HG03060 (cell line): ENCODE results near the gene POLRMT.

Experiments
- ATAC-seq: cut with Tn5 transposase; IDR thresholded peaks from one replicate; pipeline ENCODE4 v1.9.1; 2021; ENCODE audit warnings: low read depth, moderate number of reproducible peaks; ENCODE audit not compliant: unreplicated experiment

Gene POLRMT

DNA sequence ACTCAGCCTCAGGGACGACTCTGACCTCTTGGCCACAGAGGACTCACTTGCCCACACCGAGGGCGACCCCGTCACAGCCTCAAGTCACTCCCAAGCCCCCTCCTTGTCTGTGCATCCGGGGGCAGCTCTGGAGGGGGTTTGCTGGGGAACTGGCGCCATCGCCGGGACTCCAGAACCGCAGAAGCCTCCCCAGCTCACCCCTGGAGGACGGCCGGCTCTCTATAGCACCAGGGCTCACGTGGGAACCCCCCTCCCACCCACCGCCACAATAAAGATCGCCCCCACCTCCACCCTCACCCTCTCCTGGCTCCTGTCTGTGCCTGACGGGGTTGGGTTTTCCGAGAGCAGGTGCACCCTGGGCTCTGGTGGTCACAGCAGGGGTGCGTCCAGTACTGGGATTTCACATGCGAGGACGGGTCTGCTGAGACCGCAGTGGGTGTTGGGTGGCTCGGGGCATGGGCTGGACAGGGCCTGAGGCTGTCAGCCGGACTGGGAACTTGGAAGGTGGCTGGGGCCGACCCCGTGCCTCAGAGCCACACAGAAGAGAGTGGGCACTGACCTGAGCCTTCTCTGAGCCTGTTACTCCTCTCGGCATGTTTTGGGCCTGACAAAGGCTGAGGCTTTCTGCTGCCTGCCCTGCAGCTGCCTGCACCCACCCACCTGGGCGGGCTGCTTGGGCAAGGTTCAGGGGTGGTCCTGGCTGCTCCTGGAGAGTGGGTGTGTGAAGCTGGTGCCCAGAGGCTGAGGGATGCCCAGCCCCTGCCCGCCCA, 50.0 kb downstream of the POLRMT start:
- ATAC-seq: no peak

DNA sequence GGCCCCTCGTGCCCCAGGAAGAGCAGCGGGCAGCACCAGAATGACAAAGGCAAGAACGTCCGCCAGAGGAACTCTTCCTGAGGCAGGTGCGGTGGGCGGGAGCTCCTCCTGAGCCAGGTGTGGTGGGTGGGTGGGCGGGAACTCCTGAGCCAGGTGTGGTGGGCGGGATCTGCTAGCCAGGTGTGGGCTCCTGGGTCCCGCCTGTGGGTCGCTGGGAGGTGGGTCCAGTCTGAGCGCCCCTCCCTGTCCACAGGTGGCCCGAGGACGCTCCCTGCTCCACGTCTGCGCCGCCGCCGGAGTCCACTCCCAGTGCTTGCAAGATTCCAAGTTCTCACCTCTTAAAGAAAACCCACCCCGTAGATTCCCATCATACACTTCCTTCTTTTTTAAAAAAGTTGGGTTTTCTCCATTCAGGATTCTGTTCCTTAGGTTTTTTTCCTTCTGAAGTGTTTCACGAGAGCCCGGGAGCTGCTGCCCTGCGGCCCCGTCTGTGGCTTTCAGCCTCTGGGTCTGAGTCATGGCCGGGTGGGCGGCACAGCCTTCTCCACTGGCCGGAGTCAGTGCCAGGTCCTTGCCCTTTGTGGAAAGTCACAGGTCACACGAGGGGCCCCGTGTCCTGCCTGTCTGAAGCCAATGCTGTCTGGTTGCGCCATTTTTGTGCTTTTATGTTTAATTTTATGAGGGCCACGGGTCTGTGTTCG, 50.7 kb downstream of the POLRMT start:
- ATAC-seq: no peak

DNA sequence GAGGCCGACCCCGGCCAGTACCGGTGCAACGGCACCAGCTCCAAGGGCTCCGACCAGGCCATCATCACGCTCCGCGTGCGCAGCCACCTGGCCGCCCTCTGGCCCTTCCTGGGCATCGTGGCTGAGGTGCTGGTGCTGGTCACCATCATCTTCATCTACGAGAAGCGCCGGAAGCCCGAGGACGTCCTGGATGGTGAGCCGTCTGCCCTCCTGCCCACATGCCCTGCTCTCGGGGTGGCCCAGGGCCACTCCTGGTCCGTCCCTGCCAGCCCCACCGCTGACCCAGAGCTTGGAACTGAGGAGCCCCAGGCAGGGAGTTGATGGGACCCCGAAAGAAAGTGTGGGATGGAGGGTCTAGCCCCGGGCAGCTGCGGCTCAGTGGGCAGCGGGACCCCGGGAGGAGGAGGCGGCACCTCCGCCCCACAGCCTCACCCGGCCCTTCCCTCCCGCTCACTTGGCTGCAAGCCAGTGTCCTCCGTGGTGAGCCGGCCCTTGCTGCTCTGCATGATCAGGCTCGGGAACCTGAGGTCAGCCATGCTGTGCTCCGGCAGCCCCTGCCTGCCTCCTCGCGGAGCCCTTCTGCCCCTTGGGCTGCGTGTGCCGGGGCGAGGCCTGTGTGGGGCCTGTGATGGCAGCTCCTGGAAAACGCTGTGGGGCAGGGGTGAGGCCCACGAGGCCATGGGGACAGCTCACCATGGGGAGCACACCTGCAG, 51.8 kb downstream of the POLRMT start:
- no peak for ATAC-seq

DNA sequence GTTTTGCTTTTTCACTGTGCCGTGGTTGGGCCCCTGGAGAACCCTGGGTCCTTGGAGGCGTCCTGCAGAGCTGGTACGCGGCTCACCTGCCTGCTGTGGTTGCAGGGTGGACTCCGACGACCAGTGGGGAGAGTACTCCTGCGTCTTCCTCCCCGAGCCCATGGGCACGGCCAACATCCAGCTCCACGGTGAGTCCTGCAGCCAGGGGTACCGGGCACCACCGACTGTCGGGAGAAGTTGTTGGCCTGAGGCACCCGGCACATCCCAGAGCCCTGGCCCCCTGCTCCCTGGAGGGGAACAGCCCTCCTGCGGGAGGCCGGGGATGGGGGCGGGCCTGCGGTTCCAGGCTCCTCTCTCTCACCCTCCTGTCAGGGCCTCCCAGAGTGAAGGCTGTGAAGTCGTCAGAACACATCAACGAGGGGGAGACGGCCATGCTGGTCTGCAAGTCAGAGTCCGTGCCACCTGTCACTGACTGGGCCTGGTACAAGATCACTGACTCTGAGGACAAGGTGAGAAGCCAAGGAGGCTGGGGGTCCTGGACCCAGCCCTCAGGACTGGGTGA, 53.0 kb downstream of the POLRMT start:
- ATAC-seq: no peak

DNA sequence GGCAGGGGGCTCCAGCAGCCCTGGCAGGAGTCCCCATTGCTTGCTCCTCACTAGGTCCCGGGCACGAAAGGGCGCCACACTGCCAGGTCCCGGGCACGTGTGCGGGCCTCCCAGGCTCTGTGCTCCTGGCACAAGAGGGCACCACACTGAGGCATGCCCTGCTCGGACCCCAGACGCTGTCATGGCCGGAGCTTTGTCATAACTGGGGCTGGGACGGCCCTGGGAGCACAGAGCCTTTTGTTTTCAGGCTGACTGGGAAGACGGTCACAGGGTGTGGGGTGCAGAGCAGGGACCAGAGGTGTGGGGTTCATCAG, 53.5 kb downstream of the POLRMT start:
- ATAC-seq: no peak

DNA sequence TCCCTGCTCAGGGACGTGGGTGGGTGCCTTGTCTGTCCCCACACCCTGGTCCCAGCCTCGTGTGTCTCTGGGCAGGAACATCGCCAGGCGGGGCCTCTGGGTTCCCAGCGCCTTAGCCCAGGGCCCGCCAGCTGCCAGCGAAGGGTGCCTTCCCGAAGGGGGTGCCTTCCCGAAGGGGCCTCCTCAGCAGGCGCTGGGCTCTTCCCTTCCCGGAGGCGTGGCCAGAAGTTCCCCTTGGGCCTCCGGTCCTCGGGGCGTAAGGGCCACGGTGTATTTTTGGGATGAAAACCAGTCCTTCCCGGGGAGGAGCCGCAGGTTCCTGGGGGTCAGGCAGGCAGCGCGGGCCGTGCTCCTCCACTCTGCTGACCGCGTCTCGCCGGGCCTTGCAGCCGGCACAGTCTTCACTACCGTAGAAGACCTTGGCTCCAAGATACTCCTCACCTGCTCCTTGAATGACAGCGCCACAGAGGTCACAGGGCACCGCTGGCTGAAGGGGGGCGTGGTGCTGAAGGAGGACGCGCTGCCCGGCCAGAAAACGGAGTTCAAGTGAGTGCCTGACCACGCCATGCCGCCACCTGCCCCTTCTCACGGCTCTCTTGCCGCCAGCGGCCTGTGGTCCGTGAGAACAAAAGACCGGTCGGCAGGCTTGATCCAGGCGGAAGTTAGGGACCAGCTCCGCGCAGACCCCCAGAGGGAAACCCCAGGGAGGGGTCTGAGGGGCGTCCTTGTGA, 54.1 kb downstream of the POLRMT start:
- no peak for ATAC-seq

DNA sequence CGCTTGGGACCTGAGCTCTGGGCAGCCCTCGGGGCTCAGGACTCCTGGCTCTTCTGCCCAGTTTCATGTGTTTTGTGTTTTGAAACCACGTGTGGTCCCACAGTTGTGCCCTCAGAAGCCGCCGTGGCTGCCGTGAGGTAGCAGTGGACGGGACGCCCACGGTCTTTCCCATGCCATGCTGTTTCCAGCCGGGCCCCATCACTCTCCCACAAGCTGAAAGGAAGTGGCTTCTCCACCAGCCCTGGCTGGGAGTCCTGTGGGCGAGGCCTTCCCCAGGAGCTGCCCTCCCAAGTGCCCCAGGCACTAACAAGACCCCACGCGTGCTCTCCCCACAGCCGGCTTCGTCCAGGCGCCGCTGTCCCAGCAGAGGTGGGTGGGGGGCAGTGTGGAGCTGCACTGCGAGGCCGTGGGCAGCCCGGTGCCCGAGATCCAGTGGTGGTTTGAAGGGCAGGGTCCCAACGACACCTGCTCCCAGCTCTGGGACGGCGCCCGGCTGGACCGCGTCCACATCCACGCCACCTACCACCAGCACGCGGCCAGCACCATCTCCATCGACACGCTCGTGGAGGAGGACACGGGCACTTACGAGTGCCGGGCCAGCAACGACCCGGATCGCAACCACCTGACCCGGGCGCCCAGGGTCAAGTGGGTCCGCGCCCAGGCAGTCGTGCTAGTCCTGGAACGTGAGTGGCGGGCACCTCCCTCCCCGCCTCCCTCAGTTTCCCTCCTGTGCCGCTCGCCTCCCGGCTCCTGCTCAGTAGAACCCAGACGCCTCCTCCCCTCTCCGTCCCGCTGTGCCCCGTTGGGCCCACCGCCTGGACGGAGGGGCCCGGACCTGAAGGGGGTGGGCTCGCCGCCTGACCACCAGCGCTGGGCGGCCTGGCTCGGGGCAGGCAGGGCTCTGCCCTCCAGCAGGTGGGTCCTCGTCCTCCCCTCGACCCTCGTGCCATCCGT, 55.6 kb downstream of the POLRMT start:
- no peak for ATAC-seq

DNA sequence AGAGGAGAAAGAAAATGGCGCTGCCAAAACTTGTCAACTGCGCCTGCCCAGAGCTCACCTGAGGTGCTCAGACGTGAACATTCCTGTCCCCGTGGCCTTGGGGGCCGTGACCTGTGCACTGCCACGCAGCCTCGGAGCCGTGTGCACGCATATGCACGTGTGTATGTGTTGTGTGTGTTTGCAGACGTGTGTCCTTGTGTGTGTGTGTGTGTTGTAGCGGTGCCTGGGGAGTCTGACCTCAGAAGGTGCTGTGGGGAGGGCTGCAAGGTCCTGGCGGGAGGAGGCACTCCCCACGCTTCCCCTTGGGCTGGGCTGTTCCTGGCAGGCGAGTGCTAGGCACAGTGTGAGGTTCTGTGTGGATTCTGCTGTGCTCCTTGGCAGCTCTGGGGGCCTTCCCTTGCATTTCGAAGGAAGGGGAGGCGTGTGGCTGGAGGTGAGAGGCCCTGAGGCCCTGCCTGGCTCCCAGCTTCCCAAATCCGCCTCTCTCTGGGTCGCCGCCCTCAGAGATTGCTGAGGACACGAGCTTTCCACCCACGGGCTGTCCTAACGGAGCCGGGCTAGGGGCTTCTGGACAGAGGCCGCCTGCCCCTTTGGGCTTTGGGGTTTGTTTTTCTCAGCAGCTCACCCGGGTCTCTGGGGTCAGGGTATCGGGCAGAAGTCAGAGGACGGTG, 56.4 kb downstream of the POLRMT start:
- no peak for ATAC-seq

DNA sequence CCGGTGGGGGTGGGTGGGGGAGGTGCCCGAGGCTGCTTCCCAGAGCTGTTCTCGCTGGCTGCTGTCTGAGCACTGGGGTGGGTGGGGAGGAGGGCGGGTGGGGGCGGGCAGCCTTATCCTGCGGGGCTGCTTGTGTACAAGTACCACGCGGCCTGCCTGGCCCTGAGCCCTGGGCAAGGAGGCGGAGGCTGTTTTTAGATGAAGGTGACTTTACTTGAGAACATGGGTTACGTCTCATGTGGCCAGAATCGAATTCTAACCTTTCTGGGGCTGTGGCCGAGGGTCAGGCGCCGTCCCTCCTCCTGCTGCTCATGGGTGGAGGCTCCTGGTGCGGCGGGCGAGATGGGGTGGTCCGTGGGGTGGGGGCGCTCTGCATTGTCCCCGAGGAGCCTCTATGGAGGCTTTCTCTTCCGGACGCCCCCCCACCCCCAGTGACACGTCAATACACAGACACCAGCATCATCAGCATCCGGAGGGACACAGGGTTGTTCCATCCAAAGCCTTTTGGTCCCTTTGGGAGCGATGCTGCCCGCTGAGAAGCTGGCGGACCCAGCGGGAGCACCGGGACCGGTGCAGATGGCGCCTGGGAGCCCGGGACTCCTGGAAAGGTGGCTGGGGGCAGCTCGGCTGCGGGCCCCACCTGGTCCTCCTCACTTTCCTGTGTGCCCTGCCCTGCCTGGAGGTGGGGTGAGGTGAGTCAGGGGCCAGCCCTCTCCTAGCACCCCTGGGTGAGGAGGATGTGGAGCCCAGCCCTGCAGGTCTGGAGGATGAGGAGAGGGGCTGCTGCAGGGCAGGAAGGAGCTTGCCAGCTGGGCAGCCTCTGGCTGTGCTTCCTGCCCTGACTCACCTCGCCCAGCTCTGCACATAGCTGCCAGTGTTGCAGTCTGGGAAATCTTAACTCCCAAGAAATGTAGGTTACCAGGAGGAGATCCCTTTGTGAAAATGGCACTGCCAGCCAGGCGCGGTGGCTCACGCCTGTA, 57.5 kb downstream of the POLRMT start:
- no peak for ATAC-seq

DNA sequence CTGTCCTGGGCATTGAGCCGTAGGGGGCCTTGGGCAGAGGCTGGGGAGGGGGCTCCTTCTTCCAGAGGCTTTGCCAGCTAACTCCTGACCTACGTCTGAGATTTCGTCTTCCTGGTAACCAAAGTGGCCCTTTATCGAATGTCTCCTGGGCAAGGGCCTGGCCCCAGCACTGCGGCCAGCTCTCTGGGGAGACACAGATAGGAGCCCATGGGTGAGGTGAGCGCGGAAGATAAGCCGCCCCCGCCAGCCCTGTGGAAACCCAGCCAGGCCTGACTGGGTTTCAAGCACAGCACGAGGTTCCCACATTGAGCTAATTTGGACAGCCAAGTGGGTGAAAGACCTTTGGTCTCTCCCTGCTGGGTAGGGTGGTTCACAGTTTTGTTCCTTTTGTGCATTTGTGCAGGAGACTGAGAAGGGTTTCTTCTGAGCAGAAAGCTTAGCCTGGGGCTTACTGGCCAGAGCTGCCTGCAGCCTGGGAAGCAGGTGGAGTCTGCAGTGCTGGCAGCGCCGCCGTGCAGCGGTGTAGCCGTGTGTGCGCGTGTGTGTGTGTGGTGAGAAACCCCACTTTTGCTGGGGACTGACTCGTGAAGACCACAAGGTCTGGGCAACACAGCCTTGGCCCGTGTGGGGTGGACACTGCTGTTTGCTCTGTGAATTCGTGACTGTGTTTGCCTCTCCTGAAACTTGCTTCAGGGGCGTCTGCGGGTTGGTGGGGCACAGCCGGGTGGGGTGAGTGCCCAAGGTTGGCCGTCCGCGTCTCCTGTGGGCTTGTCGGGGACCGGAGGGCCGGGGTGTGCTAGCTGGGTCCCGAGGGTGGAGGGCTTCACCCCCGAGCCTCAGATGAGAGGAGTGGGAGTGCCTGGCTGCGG, 58.4 kb downstream of the POLRMT start:
- ATAC-seq: no peak

DNA sequence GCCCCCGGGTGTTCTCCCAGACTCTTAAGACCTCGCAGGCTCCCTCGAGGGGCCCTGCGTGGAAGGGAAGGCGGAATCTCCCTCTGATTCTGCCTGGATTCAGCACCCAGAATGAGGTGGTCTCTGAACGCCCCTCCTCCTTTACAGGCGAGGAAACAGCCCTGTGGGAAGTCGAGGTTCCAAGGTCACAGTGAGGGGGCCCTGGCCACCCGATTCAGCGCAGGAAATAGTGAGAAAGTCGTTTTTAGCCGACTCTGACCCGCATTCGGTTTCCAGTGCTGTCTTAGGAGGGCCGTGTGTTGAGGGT, 59.9 kb downstream of the POLRMT start:
- no peak for ATAC-seq

DNA sequence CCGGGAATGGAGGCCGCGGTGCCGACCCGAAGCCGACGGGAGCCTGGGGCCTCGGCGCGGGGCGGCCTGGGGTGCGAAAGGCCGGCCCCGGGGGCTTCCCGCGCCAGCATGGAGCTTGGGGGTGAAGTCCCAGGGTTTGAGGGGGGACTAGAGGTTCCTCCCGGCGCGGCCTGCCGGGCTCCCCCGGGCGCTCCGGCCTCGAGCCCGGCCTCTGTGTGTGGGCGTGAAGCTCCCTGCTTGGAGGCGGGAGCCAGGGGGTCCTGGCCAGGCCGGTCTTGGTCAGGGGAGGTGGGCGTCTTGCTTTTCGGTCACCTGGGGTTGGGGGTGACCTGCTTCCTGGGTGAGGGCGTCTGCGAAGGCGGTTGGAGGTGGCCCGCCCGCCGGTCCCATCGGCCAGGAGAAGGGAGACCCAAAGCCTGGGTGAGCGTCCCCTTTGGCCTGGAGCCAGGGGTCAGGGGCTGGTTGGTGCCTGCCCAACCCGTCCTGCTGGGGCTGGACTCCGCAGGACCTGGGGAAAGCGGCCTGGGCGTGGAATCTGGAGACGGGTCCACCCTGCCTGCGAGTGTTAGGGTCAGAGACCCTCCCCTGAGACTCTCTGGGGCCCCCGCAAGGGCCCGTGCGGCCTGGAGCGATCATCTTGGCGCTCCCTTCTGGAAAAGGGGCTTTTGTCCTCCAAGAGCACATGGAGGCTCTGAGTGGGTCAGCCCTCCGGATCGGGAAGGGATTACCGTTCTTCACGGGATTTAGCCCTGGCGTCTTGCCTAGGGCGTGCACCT, 60.4 kb downstream of the POLRMT start:
- peak; percentile 23 for ATAC-seq

DNA sequence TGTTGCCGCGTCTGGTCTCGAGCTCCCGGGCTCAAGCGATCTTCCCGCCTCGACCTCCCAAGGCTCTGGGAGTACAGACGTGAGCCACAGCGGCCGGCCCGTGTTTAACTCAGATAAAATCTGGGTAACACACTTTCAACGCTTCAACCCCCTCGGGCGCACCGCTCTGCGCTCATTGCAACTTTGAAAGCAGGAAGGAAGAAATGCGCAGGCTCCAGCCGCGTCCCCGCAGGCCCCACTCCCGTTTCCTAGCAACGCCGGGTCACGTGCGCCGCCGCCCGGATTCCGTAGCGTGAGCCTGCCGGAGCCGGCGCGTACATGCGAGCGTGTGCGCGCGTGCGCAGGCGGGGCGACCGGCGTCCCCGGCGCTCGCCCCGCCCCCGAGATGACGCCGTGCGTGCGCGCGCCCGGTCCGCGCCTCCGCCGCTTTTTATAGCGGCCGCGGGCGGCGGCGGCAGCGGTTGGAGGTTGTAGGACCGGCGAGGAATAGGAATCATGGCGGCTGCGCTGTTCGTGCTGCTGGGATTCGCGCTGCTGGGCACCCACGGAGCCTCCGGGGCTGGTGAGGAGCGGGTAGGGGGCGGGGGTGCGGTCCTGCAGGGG, 61.1 kb downstream of the POLRMT start, which contains the start of gene BSG:
Gene BSG, plus strand, starts transcription at position 457 of the 603 bp plus-strand sequence. Its CDS starts 39 bp downstream, at position 496.
- peak; percentile 61 for ATAC-seq

DNA sequence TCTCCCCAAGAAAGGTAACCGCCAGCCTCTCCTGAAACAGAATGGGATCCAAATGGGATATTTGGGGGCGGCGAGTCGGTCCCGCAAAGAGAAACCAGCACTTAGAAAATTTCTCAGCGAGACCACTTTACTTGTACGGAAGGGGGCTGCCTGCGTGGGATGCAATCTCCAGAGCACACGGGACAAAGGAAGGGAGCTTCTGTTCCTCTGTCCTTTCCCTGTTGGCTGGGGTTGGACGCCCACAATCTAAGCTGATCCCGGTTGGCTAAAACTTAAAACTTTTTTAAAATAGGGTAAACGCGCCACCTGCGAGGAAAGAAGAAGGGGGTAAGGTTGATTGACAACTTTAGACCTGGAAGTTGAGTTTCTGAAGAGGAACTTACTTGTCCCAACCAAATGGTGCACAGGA, 61.8 kb downstream of the POLRMT start:
- no peak for ATAC-seq

DNA sequence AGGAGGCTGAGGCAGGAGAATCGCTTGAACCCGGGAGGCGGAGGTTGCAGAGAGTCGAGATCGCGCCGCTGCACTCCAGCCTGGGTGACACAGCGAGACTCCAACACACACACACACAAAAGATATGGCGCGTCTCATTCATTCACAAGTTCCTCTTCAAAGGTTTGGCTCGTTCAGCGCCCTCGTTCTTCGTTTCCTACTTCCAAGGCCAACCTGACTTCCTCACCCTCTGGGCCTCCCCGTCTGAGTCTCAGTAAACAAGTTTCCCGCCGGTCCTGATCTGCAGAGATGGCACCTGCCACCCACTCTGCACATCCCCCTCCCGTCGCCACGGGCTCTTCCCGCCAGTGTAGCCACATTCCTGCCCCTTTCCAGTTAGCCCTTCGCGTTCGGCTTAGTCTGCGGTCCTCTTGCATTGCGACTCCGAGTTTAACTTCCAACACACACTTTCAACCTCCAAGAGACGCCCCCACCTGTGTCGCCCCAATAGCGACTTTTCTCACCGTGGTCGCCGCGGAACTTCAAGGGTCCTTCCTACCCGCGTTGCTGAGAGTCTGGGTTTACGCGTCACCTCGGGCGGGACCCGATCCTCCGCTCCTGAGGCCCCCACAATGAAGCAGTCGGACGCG, 62.3 kb downstream of the POLRMT start:
- ATAC-seq: no peak
